GM19025 (cell line): ENCODE measurements around the gene FYN.

Source experiments
- ATAC-seq: cut with Tn5 transposase; IDR thresholded peaks from one replicate; pipeline ENCODE4 v1.9.1; 2021; ENCODE audit warnings: mild to moderate bottlenecking, low read depth, moderate library complexity; ENCODE audit not compliant: unreplicated experiment

The FYN gene

GRCh38 chr6:111618407-111618806, 254.8 kb downstream of the FYN start:
- no peak for ATAC-seq

- ATAC-seq = no peak
Observed at GRCh38 chr6:111617149-111617548, 256.1 kb downstream of the FYN start.

GRCh38 chr6:111615916-111616612, 257.2 kb downstream of the FYN start:
- ATAC-seq = no peak

- ATAC-seq = no peak
Observed at GRCh38 chr6:111614833-111615582, 258.2 kb downstream of the FYN start.

- ATAC-seq = no peak
Observed at GRCh38 chr6:111612379-111612778, 260.9 kb downstream of the FYN start.

GRCh38 chr6:111610548-111611172, 262.6 kb downstream of the FYN start:
- ATAC-seq = no peak
